ENCODE data around the gene LEF1.

LEF1 gene

DNA sequence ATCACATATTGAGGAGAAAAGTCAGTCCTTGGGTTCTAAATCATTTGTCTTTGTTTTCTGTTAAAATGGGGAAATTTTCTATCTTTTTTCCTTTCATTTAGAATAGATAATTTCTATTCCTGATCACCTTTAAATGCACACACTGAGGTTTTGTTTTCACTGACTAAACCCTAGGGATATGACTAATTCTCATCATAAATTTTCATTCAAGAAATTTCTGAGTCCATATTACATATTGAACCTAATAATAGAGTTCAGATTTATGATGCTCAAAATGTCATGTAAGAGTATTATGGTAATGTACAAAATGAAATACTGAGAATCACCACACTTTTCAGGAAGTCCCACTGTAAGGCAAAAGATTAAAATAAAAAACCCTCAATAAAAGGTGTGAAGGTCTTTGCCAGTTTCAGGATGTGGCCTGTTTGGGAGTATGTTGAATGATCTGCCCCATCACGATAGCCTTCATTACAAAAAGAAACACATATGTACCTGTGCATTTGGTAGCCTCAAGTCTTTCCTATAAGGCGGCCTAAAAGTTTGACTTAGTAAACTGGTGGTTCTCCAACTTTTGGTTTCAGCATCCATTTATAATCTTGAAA is 49.4 kb downstream of the LEF1 start:
- DNase-seq (ENCODE audit: insufficient read length, low spot score) (no peak), FAIRE-seq (no peak)
- TF ChIP-seq PAX5 (IDR thresholded peaks at IDR 0.05; ENCODE audit: insufficient read depth, low read length, severe bottlenecking): no peak
- TF ChIP-seq POU2F2 (IDR thresholded peaks at IDR 0.05; ENCODE audit: low read depth, low read length): no peak
- no peak for TF ChIP-seq TAF1 (IDR thresholded peaks at IDR 0.05; ENCODE audit: low read depth, low read length)
- no peak for TF ChIP-seq POLR2AphosphoS5 (IDR thresholded peaks at IDR 0.05; ENCODE audit: low read depth, low read length)
- TF ChIP-seq SPI1 (IDR thresholded peaks at IDR 0.05; ENCODE audit: low read depth, low read length): no peak
- no peak for TF ChIP-seq POLR2A (IDR thresholded peaks at IDR 0.05; ENCODE audit: low read depth, low read length)

GRCh38 chr4:108118505-108118904 is 50.2 kb downstream of the LEF1 start:
- TF ChIP-seq POU2F2 (IDR thresholded peaks at IDR 0.05; ENCODE audit: low read depth, low read length) (no peak), POLR2AphosphoS5 (IDR thresholded peaks at IDR 0.05; ENCODE audit: low read depth, low read length) (no peak), PAX5 (IDR thresholded peaks at IDR 0.05; ENCODE audit: insufficient read depth, low read length, severe bottlenecking) (no peak), TAF1 (IDR thresholded peaks at IDR 0.05; ENCODE audit: low read depth, low read length) (no peak), POLR2A (IDR thresholded peaks at IDR 0.05; ENCODE audit: low read depth, low read length) (no peak), SPI1 (IDR thresholded peaks at IDR 0.05; ENCODE audit: low read depth, low read length) (no peak)
- DNase-seq (ENCODE audit: insufficient read length, low spot score): no peak
- peak; percentile 45 for FAIRE-seq

DNA sequence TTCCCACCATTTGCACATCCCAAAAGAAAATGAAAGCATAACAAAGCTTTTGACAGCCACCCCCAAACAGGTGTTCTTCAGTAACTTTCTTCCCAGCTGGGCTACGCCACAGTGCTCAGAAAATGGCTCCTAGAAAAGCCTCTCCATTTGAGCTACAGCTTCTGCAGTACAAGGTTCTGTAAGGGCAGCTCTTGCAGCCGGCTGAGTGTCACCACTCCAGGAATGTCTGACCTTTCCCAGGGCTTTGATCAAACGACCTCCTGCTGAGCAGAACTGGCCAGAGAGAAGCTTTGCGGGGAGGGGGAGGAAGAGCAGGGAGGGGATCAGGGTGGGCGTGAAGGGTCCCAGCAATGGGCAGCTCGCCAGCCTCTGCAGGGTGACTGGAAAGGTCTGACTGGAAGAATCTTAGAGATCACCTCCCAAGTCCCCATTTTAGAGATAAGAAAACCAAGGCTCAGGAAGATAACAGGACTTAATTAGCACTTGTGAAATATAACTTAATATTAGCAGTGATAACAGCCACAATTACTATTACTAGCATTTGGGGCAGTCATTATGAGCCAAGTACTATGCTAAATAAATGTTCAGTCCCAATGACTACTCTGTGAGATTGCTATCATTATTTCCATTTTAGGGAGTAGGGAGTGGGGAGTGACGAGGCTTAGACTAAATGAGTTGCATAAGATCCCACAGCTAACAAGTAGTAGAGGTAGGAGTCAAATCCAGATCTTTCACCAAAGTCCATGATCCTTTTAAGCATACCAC is 51.1 kb downstream of the LEF1 start:
- DNase-seq (ENCODE audit: insufficient read length, low spot score): no peak

GRCh38 chr4:108116423-108117168 is 52.1 kb downstream of the LEF1 start:
- no peak for TF ChIP-seq POU2F2 (IDR thresholded peaks at IDR 0.05; ENCODE audit: low read depth, low read length)
- peak; percentile 85 for TF ChIP-seq SPI1 (IDR thresholded peaks at IDR 0.05; ENCODE audit: low read depth, low read length)
- DNase-seq (ENCODE audit: insufficient read length, low spot score) (no peak), FAIRE-seq (peak; percentile 79)

More for the DNA sequence above, 51.1 kb downstream of the LEF1 start:
- TF ChIP-seq POLR2AphosphoS5 (IDR thresholded peaks at IDR 0.05; ENCODE audit: low read depth, low read length) (no peak), SPI1 (IDR thresholded peaks at IDR 0.05; ENCODE audit: low read depth, low read length) (no peak), PAX5 (IDR thresholded peaks at IDR 0.05; ENCODE audit: insufficient read depth, low read length, severe bottlenecking) (no peak), TAF1 (IDR thresholded peaks at IDR 0.05; ENCODE audit: low read depth, low read length) (no peak), POU2F2 (IDR thresholded peaks at IDR 0.05; ENCODE audit: low read depth, low read length) (no peak), POLR2A (IDR thresholded peaks at IDR 0.05; ENCODE audit: low read depth, low read length) (no peak)
- FAIRE-seq: no peak

GRCh38 chr4:108115168-108115526 is 53.6 kb downstream of the LEF1 start:
- DNase-seq (ENCODE audit: insufficient read length, low spot score) (no peak), FAIRE-seq (no peak)
- TF ChIP-seq POLR2A (IDR thresholded peaks at IDR 0.05; ENCODE audit: low read depth, low read length) (no peak), SPI1 (IDR thresholded peaks at IDR 0.05; ENCODE audit: low read depth, low read length) (no peak), PAX5 (IDR thresholded peaks at IDR 0.05; ENCODE audit: insufficient read depth, low read length, severe bottlenecking) (no peak), POU2F2 (IDR thresholded peaks at IDR 0.05; ENCODE audit: low read depth, low read length) (no peak), POLR2AphosphoS5 (IDR thresholded peaks at IDR 0.05; ENCODE audit: low read depth, low read length) (no peak), TAF1 (IDR thresholded peaks at IDR 0.05; ENCODE audit: low read depth, low read length) (no peak)

- FAIRE-seq: no peak
- no peak for DNase-seq (ENCODE audit: insufficient read length, low spot score)
- TF ChIP-seq PAX5 (IDR thresholded peaks at IDR 0.05; ENCODE audit: insufficient read depth, low read length, severe bottlenecking) (no peak), TAF1 (IDR thresholded peaks at IDR 0.05; ENCODE audit: low read depth, low read length) (no peak), POLR2AphosphoS5 (IDR thresholded peaks at IDR 0.05; ENCODE audit: low read depth, low read length) (no peak), SPI1 (IDR thresholded peaks at IDR 0.05; ENCODE audit: low read depth, low read length) (no peak), POU2F2 (IDR thresholded peaks at IDR 0.05; ENCODE audit: low read depth, low read length) (no peak), POLR2A (IDR thresholded peaks at IDR 0.05; ENCODE audit: low read depth, low read length) (no peak)
Observed at GRCh38 chr4:108114503-108114902, 54.2 kb downstream of the LEF1 start.

DNA sequence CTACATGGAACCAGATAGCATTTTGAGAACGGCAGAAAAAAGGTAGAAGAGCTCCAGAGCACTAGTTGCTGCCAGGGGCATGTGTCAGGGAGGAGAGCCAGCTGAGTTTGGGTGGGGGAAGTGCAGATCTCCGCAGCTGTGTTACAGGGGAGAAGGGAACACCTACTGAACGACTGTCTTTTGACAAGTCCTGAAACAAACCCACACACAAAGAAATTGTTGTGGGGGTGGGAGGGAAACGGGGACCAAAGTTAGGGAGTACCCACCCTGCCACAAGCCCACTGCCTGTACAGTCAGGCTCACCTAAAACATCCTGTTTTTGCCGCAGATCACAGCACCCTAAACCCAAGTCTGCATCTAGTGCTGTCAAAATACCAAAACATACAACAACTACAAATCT is 55.5 kb downstream of the LEF1 start:
- DNase-seq (ENCODE audit: insufficient read length, low spot score) (no peak), FAIRE-seq (no peak)
- no peak for TF ChIP-seq TAF1 (IDR thresholded peaks at IDR 0.05; ENCODE audit: low read depth, low read length)
- no peak for TF ChIP-seq POU2F2 (IDR thresholded peaks at IDR 0.05; ENCODE audit: low read depth, low read length)
- no peak for TF ChIP-seq PAX5 (IDR thresholded peaks at IDR 0.05; ENCODE audit: insufficient read depth, low read length, severe bottlenecking)
- no peak for TF ChIP-seq POLR2A (IDR thresholded peaks at IDR 0.05; ENCODE audit: low read depth, low read length)
- TF ChIP-seq SPI1 (IDR thresholded peaks at IDR 0.05; ENCODE audit: low read depth, low read length): no peak
- TF ChIP-seq POLR2AphosphoS5 (IDR thresholded peaks at IDR 0.05; ENCODE audit: low read depth, low read length): no peak

- DNase-seq (ENCODE audit: insufficient read length, low spot score): no peak
- TF ChIP-seq POLR2AphosphoS5 (IDR thresholded peaks at IDR 0.05; ENCODE audit: low read depth, low read length) (no peak), SPI1 (IDR thresholded peaks at IDR 0.05; ENCODE audit: low read depth, low read length) (no peak), POU2F2 (IDR thresholded peaks at IDR 0.05; ENCODE audit: low read depth, low read length) (no peak), TAF1 (IDR thresholded peaks at IDR 0.05; ENCODE audit: low read depth, low read length) (no peak), PAX5 (IDR thresholded peaks at IDR 0.05; ENCODE audit: insufficient read depth, low read length, severe bottlenecking) (no peak), POLR2A (IDR thresholded peaks at IDR 0.05; ENCODE audit: low read depth, low read length) (no peak)
- no peak for FAIRE-seq
Observed at GRCh38 chr4:108111781-108112180, 57.0 kb downstream of the LEF1 start.

GRCh38 chr4:108110450-108110849 is 58.3 kb downstream of the LEF1 start:
- DNase-seq (ENCODE audit: insufficient read length, low spot score): no peak
- TF ChIP-seq POLR2A (IDR thresholded peaks at IDR 0.05; ENCODE audit: low read depth, low read length): no peak
- no peak for TF ChIP-seq TAF1 (IDR thresholded peaks at IDR 0.05; ENCODE audit: low read depth, low read length)
- TF ChIP-seq POLR2AphosphoS5 (IDR thresholded peaks at IDR 0.05; ENCODE audit: low read depth, low read length): no peak
- FAIRE-seq: no peak
